ENCODE results near the gene MRPL40. TPM values are rescaled to one million over a fixed set of nuclear protein-coding genes. Genes with fewer than 3 reads are reported as not detected.
A peak's percentile ranks its signal among the peaks of the same experiment; 100 is the strongest.

The MRPL40 gene
- total RNA-seq (2021; ENCODE audit: unreplicated experiment): 40.1 TPM
- polyA plus RNA-seq (2012): 37.9 and 47.4 TPM in 2 replicates
- percentile 77 among the genes with signal in this experiment for Bru-seq, nascent RNA
- BruChase-seq, experiment 1, labeled RNA remaining after a 6-hour chase: percentile 78 among the genes with signal in this experiment
- percentile 64 among the genes with signal in this experiment for BruChase-seq, experiment 2, labeled RNA remaining after a 2-hour chase
- long read RNA-seq, transcript MRPL40-201 (4 exons, 1,387 nt): major isoform, 42 of 46 reads
- long read RNA-seq, partial matches to known transcripts: 0 of 46 reads
- long read RNA-seq, other reads (novel, unspliced or antisense): 2 of 46 reads

- no peaks in the 10 kb centered on the region for H3K9me2 ChIP-seq (ENCODE audit: insufficient read depth)
- intact Hi-C loops (cut with micrococcal nuclease): loop anchor here (1.0 kb wide), 1 partner anchor 47 kb away; the partner anchor contains the start of genes CDC45 and UFD1
- ChIA-PET POLR2A (interaction anchor here (1.1 to 1.2 kb wide), 3 partner anchors 11 to 254 kb away, joined by 3 to 4 read pairs (median 3); partner anchors contain the start of genes C22orf39 and SLC25A1), RAD21 (ENCODE audit: low non-redundant PET in 1 of 2, low total read pairs in 2 of 2, uncharacterized antibody in 2 of 2, unreplicated experiment in 2 of 2) (no interaction called here), CTCF (no interaction called here)
- ATAC-seq: peak; percentile 89
- peak within 1 kb of the TSS; percentile 97 for H3K9ac ChIP-seq (ENCODE audit: low read length)
- DNase-seq (ENCODE audit: low read depth, low spot score): peak; percentile 85
- peaks cover 7 to 12% of the 10 kb centered on the region in 2 experiments; a peak in 3 of 4 replicates for H3K36me3 ChIP-seq (ENCODE audit: control insufficient read depth in 1 of 2, insufficient read depth in 2 of 2, low read length in 2 of 2)
- peak within 1 kb of the TSS; percentile 99 for H3K4me2 ChIP-seq (ENCODE audit: low read length)
- no peak within 1 kb of the TSS for H2AFZ ChIP-seq (ENCODE audit: low read depth, low read length, poor library complexity, severe bottlenecking)
- peaks cover 16 to 17% of the 10 kb centered on the region in 2 experiments for H3K4me1 ChIP-seq (ENCODE audit: control insufficient read depth in 1 of 2, insufficient read depth in 2 of 2, low read length in 2 of 2)
- peak within 1 kb of the TSS; percentile 92 to 94 for H3K4me3 ChIP-seq (replicated peaks in 1 of 2; ENCODE audit: low read depth in 1 of 2, low read length in 2 of 2)
- H3K79me2 ChIP-seq (ENCODE audit: insufficient read depth, low read length): peaks cover 63% of the 10 kb centered on the region
- BruUV-seq (replicated peaks): no TSS peak
- no peaks in the 10 kb centered on the region for H4K20me1 ChIP-seq (ENCODE audit: insufficient read depth)
- H3K9me3 ChIP-seq (ENCODE audit: control insufficient read depth in 1 of 2, insufficient read depth in 1 of 2, low read depth in 1 of 2, low read length in 2 of 2): no peaks in the 10 kb centered on the region
- H3K27ac ChIP-seq (ENCODE audit: low read depth, low read length): peak within 1 kb of the TSS; percentile 98
- no peaks in the 10 kb centered on the region for H3K27me3 ChIP-seq (ENCODE audit: insufficient read depth, low read length)
- TF ChIP-seq REST (IDR thresholded peaks at IDR 0.05; ENCODE audit: low read depth) (no peak), ATF3 (IDR thresholded peaks at IDR 0.05) (no peak), ZBTB33 (IDR thresholded peaks at IDR 0.05; ENCODE audit: extremely low read depth, insufficient replicate concordance, low read length) (peak; percentile 24), EZH2phosphoT487 (IDR thresholded peaks at IDR 0.05; ENCODE audit: borderline replicate concordance) (no peak), CEBPB (IDR thresholded peaks at IDR 0.05; ENCODE audit: low read depth) (no peak), ELF1 (IDR thresholded peaks at IDR 0.05; ENCODE audit: borderline replicate concordance, low read depth) (peak; percentile 57), FOSL1 (IDR thresholded peaks at IDR 0.05; ENCODE audit: low read depth) (peak; percentile 7; the same call in 1 of the 2 replicates), YY1 (IDR thresholded peaks at IDR 0.05; ENCODE audit: extremely low read depth, insufficient replicate concordance, low read depth, low read length) (peak; percentile 90), CBX3 (IDR thresholded peaks at IDR 0.05; ENCODE audit: low read depth) (peak; percentile 96), SIN3A (IDR thresholded peaks at IDR 0.05; ENCODE audit: low read depth) (peak; percentile 93), EGR1 (IDR thresholded peaks at IDR 0.05; ENCODE audit: low read depth) (peak; percentile 94), MAX (IDR thresholded peaks at IDR 0.05) (peak; percentile 96), POLR2A (IDR thresholded peaks at IDR 0.05; ENCODE audit: borderline replicate concordance, extremely low read depth, insufficient read depth, insufficient read length) (peak; percentile 97), POLR2AphosphoS5 (IDR thresholded peaks at IDR 0.05; ENCODE audit: low read depth, low read length) (peak; percentile 94), RAD21 (IDR thresholded peaks at IDR 0.05; ENCODE audit: low read depth) (no peak), ZFX (IDR thresholded peaks at IDR 0.05) (peak; percentile 84), EZH2 (IDR thresholded peaks at IDR 0.05) (no peak), TCF7L2 (IDR thresholded peaks at IDR 0.05; ENCODE audit: borderline replicate concordance, extremely low read depth, insufficient read depth, insufficient read length) (peak; percentile 66), SRF (IDR thresholded peaks at IDR 0.05; ENCODE audit: low read depth) (peak; percentile 66)
These were observed at the start of gene MRPL40 for GRCh38 chr22:19432133-19432851. Gene MRPL40, plus strand, starts transcription at chr22:19432545. Its CDS starts 10 bp downstream, at chr22:19432555.
